ENCODE data around the gene ESR1.

ESR1 gene

GRCh38 chr6:152063170-152063921 lies 255.9 kb downstream of the ESR1 start:
- no peak overlapping the region for H3K27ac ChIP-seq (ENCODE audit: low read length)
- no peaks in the 10 kb centered on the region for H4K20me1 ChIP-seq (ENCODE audit: insufficient read depth, low read length)
- no peak overlapping the region for H3K9ac ChIP-seq (ENCODE audit: low read length)
- no peak overlapping the region for H3K4me2 ChIP-seq (ENCODE audit: low read depth, low read length)
- H3K9me3 ChIP-seq (replicated peaks; ENCODE audit: insufficient read depth, low read length) = no peaks in the 10 kb centered on the region
- no peaks in the 10 kb centered on the region for H3F3A ChIP-seq (ENCODE audit: insufficient read depth, low read length)
- no peak for DNase-seq
- no peaks in the 10 kb centered on the region for H3K27me3 ChIP-seq (replicated peaks; ENCODE audit: insufficient read depth, low read length)
- TF ChIP-seq, protein P1, sequence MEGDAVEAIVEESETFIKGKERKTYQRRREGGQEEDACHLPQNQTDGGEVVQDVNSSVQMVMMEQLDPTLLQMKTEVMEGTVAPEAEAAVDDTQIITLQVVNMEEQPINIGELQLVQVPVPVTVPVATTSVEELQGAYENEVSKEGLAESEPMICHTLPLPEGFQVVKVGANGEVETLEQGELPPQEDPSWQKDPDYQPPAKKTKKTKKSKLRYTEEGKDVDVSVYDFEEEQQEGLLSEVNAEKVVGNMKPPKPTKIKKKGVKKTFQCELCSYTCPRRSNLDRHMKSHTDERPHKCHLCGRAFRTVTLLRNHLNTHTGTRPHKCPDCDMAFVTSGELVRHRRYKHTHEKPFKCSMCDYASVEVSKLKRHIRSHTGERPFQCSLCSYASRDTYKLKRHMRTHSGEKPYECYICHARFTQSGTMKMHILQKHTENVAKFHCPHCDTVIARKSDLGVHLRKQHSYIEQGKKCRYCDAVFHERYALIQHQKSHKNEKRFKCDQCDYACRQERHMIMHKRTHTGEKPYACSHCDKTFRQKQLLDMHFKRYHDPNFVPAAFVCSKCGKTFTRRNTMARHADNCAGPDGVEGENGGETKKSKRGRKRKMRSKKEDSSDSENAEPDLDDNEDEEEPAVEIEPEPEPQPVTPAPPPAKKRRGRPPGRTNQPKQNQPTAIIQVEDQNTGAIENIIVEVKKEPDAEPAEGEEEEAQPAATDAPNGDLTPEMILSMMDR (IDR thresholded peaks at IDR 0.05; ENCODE audit: low read length) = no peak
- TF ChIP-seq EZH2phosphoT487 (IDR thresholded peaks at IDR 0.05; ENCODE audit: low read length) = no peak
- TF ChIP-seq EZH2 (optimal IDR thresholded peaks at IDR 0.05; ENCODE audit: low read depth, low read length) = no peak
- no peak overlapping the region for H2AFZ ChIP-seq (ENCODE audit: low read length)
- H3K9me2 ChIP-seq (replicated peaks; ENCODE audit: insufficient read depth, low read length) = no peaks in the 10 kb centered on the region
- H3K4me1 ChIP-seq (ENCODE audit: low read length) = peaks cover 2% of the 10 kb centered on the region; the same call in 1 of the 2 replicates
- no peaks in the 10 kb centered on the region for H3K79me2 ChIP-seq (ENCODE audit: low read length)
- H3K36me3 ChIP-seq (replicated peaks; ENCODE audit: insufficient read depth, low read length) = no peaks in the 10 kb centered on the region
- no peak overlapping the region for H3K4me3 ChIP-seq (ENCODE audit: low read length)

- no peak overlapping the region for H3K4me2 ChIP-seq (ENCODE audit: low read depth, low read length)
- H3K79me2 ChIP-seq (ENCODE audit: low read length) = no peaks in the 10 kb centered on the region
- H3K27ac ChIP-seq (ENCODE audit: low read length) = no peak overlapping the region
- H3K36me3 ChIP-seq (replicated peaks; ENCODE audit: insufficient read depth, low read length) = no peaks in the 10 kb centered on the region
- H3K9ac ChIP-seq (ENCODE audit: low read length) = no peak overlapping the region
- no peaks in the 10 kb centered on the region for H3K4me1 ChIP-seq (ENCODE audit: low read length)
- no peak overlapping the region for H3K4me3 ChIP-seq (ENCODE audit: low read length)
- no peaks in the 10 kb centered on the region for H3F3A ChIP-seq (ENCODE audit: insufficient read depth, low read length)
- no peaks in the 10 kb centered on the region for H3K9me2 ChIP-seq (replicated peaks; ENCODE audit: insufficient read depth, low read length)
- no peaks in the 10 kb centered on the region for H3K27me3 ChIP-seq (replicated peaks; ENCODE audit: insufficient read depth, low read length)
- H3K9me3 ChIP-seq (replicated peaks; ENCODE audit: insufficient read depth, low read length) = no peaks in the 10 kb centered on the region
- H2AFZ ChIP-seq (ENCODE audit: low read length) = no peak overlapping the region
- no peak for DNase-seq
- TF ChIP-seq EZH2 (optimal IDR thresholded peaks at IDR 0.05; ENCODE audit: low read depth, low read length) = no peak
- TF ChIP-seq, protein P1 (IDR thresholded peaks at IDR 0.05; ENCODE audit: low read length) = no peak
- TF ChIP-seq EZH2phosphoT487 (IDR thresholded peaks at IDR 0.05; ENCODE audit: low read length) = no peak
- no peaks in the 10 kb centered on the region for H4K20me1 ChIP-seq (ENCODE audit: insufficient read depth, low read length)
These were observed 261.3 kb downstream of the ESR1 start for GRCh38 chr6:152068622-152069261.

GRCh38 chr6:152070556-152070955 lies 263.1 kb downstream of the ESR1 start:
- Histone ChIP-seq H3K4me3 (ENCODE audit: low read length) (no peak overlapping the region), H3K4me2 (ENCODE audit: low read depth, low read length) (no peak overlapping the region), H3K27me3 (replicated peaks; ENCODE audit: insufficient read depth, low read length) (no peaks in the 10 kb centered on the region), H3F3A (ENCODE audit: insufficient read depth, low read length) (no peaks in the 10 kb centered on the region), H3K9ac (ENCODE audit: low read length) (no peak overlapping the region), H3K9me3 (replicated peaks; ENCODE audit: insufficient read depth, low read length) (no peaks in the 10 kb centered on the region), H3K27ac (ENCODE audit: low read length) (no peak overlapping the region), H3K9me2 (replicated peaks; ENCODE audit: insufficient read depth, low read length) (no peaks in the 10 kb centered on the region), H3K4me1 (ENCODE audit: low read length) (no peaks in the 10 kb centered on the region), H4K20me1 (ENCODE audit: insufficient read depth, low read length) (no peaks in the 10 kb centered on the region), H3K36me3 (replicated peaks; ENCODE audit: insufficient read depth, low read length) (no peaks in the 10 kb centered on the region), H2AFZ (ENCODE audit: low read length) (no peak overlapping the region), H3K79me2 (ENCODE audit: low read length) (no peaks in the 10 kb centered on the region)
- no peak for DNase-seq
- TF ChIP-seq EZH2phosphoT487 (IDR thresholded peaks at IDR 0.05; ENCODE audit: low read length) = no peak
- no peak for TF ChIP-seq EZH2 (optimal IDR thresholded peaks at IDR 0.05; ENCODE audit: low read depth, low read length)
- TF ChIP-seq, protein P1 (IDR thresholded peaks at IDR 0.05; ENCODE audit: low read length) = no peak

All from MM.1S (cell line).